Lung (tissue), 12 donors: Measurements from ENCODE around the gene SRPK2. TPM values are rescaled to one million over a fixed set of nuclear protein-coding genes. Genes with fewer than 3 reads are reported as not detected.
A peak's percentile ranks its signal among the peaks of the same experiment; 100 is the strongest.

Experiments used
- ATAC-seq: fragments of 200-7000 bp; cut with Tn5 transposase; one replicate; pipeline ENCODE4 v1.9.1; 2020; ENCODE audit warnings: moderate number of reproducible peaks; ENCODE audit not compliant: insufficient read depth, low FRiP score
- DNase-seq, 3 donors: peaks; one replicate each; pipeline ENCODE4 v3.0.0-alpha.2; 2013 to 2017
- H3K27ac ChIP-seq, 2 donors: one replicate each; pipeline ENCODE4 v1.5.1; 2013; ENCODE audit warnings: mild to moderate bottlenecking in 2 of 2, moderate library complexity in 2 of 2, control low read depth in 1 of 2, inconsistent platforms in 1 of 2, low read depth in 1 of 2, low read length in 1 of 2
- H3K27me3 ChIP-seq, 3 donors: one replicate each; pipeline ENCODE4 v1.5.1; 2013; ENCODE audit warnings: low read length in 2 of 3; ENCODE audit not compliant: control insufficient read depth in 3 of 3, insufficient read depth in 3 of 3
- H3K36me3 ChIP-seq, 4 donors: one replicate each; pipeline ENCODE4 v1.5.1; 2013; ENCODE audit warnings: low read length in 4 of 4, mild to moderate bottlenecking in 1 of 4, moderate library complexity in 1 of 4; ENCODE audit not compliant: control insufficient read depth in 4 of 4, insufficient read depth in 4 of 4
- H3K4me1 ChIP-seq, 5 donors: one replicate each; pipeline ENCODE4 v1.5.1; 2013; ENCODE audit warnings: low read length in 5 of 5, mild to moderate bottlenecking in 2 of 5, moderate library complexity in 1 of 5; ENCODE audit not compliant: control insufficient read depth in 5 of 5, insufficient read depth in 5 of 5
- H3K4me3 ChIP-seq: one replicate; pipeline ENCODE4 v1.5.1; 2013; ENCODE audit warnings: mild to moderate bottlenecking, control low read depth, moderate library complexity
- H3K9ac ChIP-seq, 2 donors: one replicate each; pipeline ENCODE4 v1.5.1; 2013; ENCODE audit warnings: low read length in 2 of 2, control low read depth in 1 of 2; ENCODE audit not compliant: insufficient read depth in 1 of 2
- H3K9me3 ChIP-seq, 4 donors: one replicate each; pipeline ENCODE4 v1.5.1; 2013; ENCODE audit warnings: low read length in 3 of 4, mild to moderate bottlenecking in 1 of 4, moderate library complexity in 1 of 4; ENCODE audit not compliant: control insufficient read depth in 4 of 4, insufficient read depth in 3 of 4
- CTCF ChIP-seq: IDR thresholded peaks from 2 replicates; pipeline ENCODE4 v1.5.1; 2012; ENCODE audit warnings: mild to moderate bottlenecking; ENCODE audit errors: control extremely low read depth, extremely low read depth
- WGBS, 2 donors: extraction: QIAGEN DNeasy Blood & Tissue Kit; methylation state at CpG; one replicate each; pipeline ENCODE4 v1.1.7; 2013; 5-methylcytosine and 5-hydroxymethylcytosine counted together
- polyA plus RNA-seq, 2 donors: library from polyadenylated mRNA; stranded (reverse); fragments of 200-250 nt; gene quantifications; one replicate each; pipeline ENCODE4 v1.2.1, GENCODE V29; 2013
- total RNA-seq, 2 donors: library from RNA; depleted of rRNA in 1 of 2; stranded (reverse); fragments of >200 nt in 1 of 2; gene quantifications; one replicate each; pipeline ENCODE4 v1.2.1, GENCODE V29; 2014 to 2021
- donor health status: control.
- donor health status: control.
- donor health status: Bipolar disorder and iron deficiency.
- donor health status: healthy.
- donor health status: DM: yes; HTN: yes; CAD: no.

Gene SRPK2
- total and polyA plus RNA-seq, 4 donors = 10.8 to 71.2 (median 23.2) TPM

DNA sequence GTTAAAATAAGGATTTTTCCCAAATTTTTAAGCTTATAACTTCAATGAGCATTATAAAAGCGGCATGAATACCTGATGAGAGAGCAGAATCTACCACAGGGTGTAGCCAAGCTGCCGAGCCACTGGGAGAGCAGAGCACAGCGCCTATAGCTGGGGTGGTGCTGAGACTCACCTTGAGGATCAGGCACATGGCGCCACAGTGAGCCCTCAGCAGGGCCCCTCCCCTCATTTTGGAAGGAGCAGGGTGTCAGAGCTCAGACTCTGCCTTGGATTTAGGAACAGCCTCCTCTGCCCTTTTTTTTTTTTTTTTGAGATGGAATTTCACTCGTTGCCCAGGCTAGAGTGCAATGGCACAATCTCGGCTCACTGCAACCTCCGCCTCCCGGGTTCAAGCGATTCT is 118.6 kb downstream of the SRPK2 start:
- Histone ChIP-seq H3K4me3 (no peak overlapping the region), H3K27me3 (no peaks in the 10 kb centered on the region), H3K36me3 (no peaks in the 10 kb centered on the region), H3K9me3 (no peaks in the 10 kb centered on the region), H3K4me1 (peaks cover 0 to 32% (median 0%) of the 10 kb centered on the region in 5 donors), H3K9ac (no peak overlapping the region), H3K27ac (no peak overlapping the region)
- no peak for DNase-seq
- 89 to 94% methylated on average over 8 to 9 of the region's 9 CpGs for WGBS, 2 donors
- ATAC-seq = no peak
- no peak for TF ChIP-seq CTCF

DNA sequence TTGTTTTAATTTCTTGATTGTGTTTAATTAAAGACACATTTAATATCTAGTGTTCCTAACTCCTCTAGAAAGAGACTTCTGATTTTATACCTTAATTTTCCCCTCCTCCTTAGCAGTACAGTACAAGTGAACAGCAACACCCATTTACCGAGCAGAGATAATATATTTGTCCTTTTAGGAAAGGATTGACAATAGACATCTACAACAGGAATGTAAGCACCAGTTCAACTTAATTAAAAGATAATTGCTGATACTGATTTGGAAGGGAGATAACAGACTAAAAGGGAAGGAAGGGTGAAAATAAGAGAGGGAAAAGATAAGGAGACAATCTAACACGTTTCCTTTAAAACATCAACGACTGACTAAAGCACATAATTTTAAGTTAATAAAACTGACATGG is 119.3 kb downstream of the SRPK2 start:
- no peaks in the 10 kb centered on the region for H3K9me3 ChIP-seq
- no peaks in the 10 kb centered on the region for H3K27me3 ChIP-seq
- no peaks in the 10 kb centered on the region for H3K36me3 ChIP-seq
- 0% methylated on average over 3 of the region's 3 CpGs for WGBS, 2 donors
- H3K9ac ChIP-seq = peak overlapping the region in 1 of 2 donors; percentile 93
- DNase-seq = no peak
- H3K4me3 ChIP-seq = no peak overlapping the region
- ATAC-seq = no peak
- TF ChIP-seq CTCF = no peak
- H3K4me1 ChIP-seq = peaks cover 0 to 32% (median 3%) of the 10 kb centered on the region in 5 donors
- H3K27ac ChIP-seq = peak overlapping the region in 1 of 2 donors; percentile 70

- 3 to 4% methylated on average over 6 of the region's 6 CpGs for WGBS, 2 donors
- peaks cover 0 to 32% (median 3%) of the 10 kb centered on the region in 5 donors for H3K4me1 ChIP-seq
- H3K36me3 ChIP-seq = no peaks in the 10 kb centered on the region
- no peak overlapping the region for H3K4me3 ChIP-seq
- ATAC-seq (no peak), DNase-seq (peak in 2 of 3 donors; percentile 84 to 87)
- no peaks in the 10 kb centered on the region for H3K27me3 ChIP-seq
- H3K9me3 ChIP-seq = no peaks in the 10 kb centered on the region
- peak overlapping the region; percentile 63 to 92 for H3K27ac ChIP-seq
- H3K9ac ChIP-seq = peak overlapping the region; percentile 74 to 93
- TF ChIP-seq CTCF = no peak
Observed at GRCh38 chr7:105268511-105269392, 120.0 kb downstream of the SRPK2 start.
